ENCODE results near the gene ASPHD2.

DNA sequence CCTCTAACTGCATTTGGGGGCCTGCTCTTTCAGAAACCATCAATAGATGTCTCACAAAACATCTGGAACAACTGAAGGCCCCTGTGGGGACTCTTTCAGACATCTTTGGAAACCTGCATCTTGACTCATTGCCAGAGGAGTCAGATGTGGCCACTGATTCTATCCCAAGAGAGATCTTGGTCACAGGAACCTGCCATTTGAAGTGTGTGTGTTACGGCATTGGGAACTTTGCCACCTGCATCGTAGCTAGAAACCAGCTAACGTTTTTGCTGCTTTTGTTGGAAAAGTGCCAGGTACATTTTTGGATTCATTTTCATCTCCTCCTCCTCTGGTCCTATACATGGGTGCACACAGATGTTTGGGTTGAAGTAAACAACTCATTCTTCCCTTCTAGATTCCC is 58.9 kb downstream of the ASPHD2 start:
- TF ChIP-seq, protein P1, sequence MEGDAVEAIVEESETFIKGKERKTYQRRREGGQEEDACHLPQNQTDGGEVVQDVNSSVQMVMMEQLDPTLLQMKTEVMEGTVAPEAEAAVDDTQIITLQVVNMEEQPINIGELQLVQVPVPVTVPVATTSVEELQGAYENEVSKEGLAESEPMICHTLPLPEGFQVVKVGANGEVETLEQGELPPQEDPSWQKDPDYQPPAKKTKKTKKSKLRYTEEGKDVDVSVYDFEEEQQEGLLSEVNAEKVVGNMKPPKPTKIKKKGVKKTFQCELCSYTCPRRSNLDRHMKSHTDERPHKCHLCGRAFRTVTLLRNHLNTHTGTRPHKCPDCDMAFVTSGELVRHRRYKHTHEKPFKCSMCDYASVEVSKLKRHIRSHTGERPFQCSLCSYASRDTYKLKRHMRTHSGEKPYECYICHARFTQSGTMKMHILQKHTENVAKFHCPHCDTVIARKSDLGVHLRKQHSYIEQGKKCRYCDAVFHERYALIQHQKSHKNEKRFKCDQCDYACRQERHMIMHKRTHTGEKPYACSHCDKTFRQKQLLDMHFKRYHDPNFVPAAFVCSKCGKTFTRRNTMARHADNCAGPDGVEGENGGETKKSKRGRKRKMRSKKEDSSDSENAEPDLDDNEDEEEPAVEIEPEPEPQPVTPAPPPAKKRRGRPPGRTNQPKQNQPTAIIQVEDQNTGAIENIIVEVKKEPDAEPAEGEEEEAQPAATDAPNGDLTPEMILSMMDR (IDR thresholded peaks at IDR 0.05 in 8 of 11, conservative IDR thresholded peaks at IDR 0.05 in 3 of 11), result no peak
- no peak for TF ChIP-seq POLR2A (IDR thresholded peaks at IDR 0.05)
- TF ChIP-seq POLR2AphosphoS5 (IDR thresholded peaks at IDR 0.05), result no peak
